Kidney tubule cell (primary cell): ENCODE measurements around the gene PCSK1N.
"Not testable (repeated sequence)": the region's sequence is repeated elsewhere in the genome, so short reads cannot be mapped to it uniquely, and the experiment has no call there.

Experiments used
- DNase-seq: peaks from one replicate; pipeline ENCODE4 v3.0.0-alpha.2; 2018; ENCODE audit warnings: low spot score

PCSK1N gene

DNA sequence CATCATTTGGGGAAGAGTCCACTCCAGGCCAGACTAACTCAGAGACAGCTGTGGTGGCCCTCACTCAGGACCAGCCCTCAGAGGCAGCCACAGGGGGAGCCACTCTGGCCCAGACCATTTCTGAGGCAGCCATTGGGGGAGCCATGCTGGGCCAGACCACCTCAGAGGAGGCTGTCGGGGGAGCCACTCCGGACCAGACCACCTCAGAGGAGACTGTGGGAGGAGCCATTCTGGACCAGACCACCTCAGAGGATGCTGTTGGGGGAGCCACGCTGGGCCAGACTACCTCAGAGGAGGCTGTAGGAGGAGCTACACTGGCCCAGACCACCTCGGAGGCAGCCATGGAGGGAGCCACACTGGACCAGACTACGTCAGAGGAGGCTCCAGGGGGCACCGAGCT, 12.4 kb downstream of the PCSK1N start:
- no peak for DNase-seq

DNA sequence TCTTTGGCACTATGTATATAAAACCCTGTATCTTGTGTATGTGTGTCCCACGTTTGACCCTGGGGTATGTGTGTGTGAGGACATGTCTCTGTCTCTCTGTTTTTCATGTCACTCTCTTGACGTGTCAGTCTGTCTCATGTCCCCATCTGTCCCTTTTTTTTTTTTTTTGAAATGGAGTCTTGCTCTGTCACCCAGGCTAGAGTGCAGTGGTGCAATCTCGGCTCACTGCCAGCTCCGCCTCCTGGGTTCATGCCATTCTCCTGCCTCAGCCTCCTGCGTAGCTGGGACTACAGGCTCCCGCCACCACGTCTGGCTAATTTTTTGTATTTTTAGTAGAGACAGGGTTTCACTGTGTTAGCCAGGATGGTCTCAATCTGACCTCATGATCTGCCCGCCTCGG, 16.0 kb downstream of the PCSK1N start:
- not testable (repeated sequence) for DNase-seq

DNA sequence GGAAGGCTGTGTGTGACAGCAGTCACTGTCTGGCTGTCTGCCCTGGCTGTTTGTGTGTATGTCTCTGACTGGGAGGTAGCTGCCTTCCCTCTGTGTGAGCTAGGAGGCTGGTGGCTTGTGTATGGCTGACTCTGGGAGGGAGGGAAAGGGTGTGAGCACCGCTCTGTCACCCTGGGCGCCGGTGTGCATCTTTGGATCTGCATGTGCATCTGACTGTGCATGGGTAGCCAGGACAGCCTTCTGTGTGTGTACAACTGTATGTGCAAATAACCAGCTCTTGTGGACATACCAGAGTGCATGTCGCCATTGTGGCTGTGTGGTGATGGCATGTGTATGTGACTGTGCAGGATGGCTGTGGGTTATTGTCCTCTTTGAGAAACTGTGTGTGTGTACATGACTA, 16.5 kb downstream of the PCSK1N start:
- DNase-seq: no peak

DNA sequence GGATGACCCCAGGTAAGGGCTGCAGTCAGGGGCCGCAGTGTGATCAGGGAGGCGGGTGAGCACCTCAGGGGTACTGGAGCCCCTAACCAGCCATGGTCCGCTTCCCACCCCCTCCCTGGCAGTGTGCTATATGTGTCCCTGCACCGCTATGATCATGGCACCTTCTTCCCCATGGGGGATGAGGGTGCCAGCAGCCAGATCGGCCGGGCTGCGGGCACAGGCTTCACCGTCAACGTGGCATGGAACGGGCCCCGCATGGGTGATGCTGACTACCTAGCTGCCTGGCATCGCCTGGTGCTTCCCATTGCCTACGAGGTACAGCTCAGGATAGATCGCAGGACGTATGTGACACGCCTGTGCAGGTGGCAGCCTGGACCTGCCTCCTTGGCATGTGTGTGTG, 17.3 kb downstream of the PCSK1N start:
- no peak for DNase-seq

DNA sequence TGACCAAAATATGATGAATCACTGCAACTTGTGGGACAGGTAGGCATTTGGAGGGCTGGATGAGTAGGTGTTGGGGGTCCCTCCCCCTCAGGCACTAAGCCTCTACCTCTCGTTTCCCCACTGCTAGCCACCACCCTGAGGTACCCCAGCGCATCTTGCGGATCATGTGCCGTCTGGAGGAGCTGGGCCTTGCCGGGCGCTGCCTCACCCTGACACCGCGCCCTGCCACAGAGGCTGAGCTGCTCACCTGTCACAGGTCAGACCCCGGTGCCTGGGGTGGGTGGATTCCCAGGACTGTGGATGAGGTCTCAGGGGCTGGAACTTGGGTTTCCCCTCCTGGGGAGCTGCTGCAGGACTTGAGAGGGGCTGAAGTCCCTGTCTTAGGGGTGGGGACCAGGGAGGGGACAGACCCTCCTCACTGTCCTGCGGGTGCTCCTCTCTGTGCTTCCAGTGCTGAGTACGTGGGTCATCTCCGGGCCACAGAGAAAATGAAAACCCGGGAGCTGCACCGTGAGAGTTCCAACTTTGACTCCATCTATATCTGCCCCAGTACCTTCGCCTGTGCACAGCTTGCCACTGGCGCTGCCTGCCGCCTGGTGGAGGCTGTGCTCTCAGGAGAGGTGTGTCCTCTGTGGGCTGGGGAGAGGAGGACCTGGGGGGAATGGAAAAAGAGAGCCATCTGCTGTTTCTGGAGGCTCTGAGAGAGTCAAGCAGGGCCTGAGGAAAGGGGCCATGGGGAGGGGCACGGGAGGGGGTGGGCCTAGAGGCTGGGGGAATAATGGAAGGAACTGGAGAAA, 19.2 kb downstream of the PCSK1N start:
- DNase-seq: no peak

DNA sequence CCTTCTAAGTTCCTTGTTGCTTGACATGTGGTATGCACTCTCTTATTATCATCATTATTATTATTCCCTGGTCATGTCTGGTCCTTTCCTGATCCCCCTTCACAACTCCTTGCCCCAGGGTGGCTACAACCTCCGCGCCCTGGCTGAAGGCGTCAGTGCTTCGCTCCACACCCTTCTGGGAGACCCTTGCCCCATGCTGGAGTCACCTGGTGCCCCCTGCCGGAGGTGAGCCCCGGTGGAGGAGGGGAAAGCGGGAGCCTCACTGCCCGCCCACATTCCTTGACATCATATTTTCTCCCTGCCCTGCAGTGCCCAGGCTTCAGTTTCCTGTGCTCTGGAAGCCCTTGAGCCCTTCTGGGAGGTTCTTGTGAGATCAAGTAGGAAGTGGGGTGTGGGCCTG, 20.1 kb downstream of the PCSK1N start:
- DNase-seq: no peak

DNA sequence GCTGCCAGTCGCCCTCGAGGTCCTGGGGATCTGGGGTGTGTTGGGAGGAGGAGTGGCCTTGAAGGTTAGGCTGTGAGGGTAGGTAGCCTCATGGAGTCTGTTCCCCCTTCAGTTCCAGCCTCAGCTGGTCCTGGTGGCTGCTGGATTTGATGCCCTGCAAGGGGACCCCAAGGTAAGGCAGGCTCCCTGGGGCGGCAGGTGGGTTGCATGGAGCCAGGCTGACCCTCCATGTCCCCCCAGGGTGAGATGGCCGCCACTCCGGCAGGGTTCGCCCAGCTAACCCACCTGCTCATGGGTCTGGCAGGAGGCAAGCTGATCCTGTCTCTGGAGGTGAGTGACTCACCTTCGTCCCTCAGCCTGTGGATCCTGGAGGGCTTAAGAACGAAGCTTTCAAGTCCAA, 20.7 kb downstream of the PCSK1N start:
- DNase-seq: no peak

DNA sequence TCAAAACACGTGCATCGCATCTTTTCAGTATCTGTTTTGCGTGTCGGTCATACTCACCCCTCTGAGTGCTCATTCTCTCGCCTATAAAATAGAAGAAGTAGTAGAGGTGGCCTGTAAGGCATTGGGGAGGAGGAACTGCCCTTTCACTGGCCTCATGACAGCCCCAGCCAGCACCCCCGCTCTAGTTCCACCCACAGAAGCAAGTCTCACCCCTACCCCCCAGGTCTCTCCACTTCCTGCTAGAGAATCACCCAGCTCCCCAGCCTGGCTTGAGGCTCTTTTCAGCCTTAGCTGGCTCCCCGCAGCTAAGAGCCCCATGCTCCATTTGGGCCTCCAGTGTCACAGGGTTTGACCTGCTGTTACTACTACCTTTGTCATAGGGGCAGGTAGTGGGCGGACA, 21.8 kb downstream of the PCSK1N start:
- no peak for DNase-seq

DNA sequence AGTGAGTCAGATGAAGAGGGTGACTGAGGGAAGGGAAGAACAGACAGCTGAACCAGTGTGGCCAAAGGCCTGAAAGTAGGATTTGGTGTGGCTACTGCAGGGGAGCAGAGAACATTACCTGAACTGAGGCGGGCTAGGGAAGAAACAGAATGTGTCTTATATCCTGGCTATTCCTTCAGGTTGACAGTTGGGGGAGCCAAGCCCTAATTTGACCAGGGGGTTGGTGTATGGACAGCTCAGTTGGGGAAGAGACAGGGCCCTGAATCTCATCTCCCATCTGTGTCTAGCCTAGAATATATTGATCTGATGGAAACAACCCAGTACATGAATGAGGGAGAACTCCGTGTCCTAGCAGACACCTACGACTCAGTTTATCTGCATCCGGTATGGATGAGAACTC, 29.3 kb downstream of the PCSK1N start:
- no peak for DNase-seq

DNA sequence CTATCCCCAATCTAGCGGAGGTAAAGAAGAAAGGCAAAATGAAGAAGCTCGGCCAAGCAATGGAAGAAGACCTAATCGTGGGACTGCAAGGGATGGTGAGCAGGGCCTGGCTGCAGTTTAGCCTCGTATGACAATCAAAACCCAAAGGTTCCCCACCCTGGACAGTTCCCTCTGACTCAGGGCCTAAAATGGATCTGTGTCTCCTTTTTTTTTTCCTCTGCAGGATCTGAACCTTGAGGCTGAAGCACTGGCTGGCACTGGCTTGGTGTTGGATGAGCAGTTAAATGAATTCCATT, 32.6 kb downstream of the PCSK1N start:
- DNase-seq: no peak

DNA sequence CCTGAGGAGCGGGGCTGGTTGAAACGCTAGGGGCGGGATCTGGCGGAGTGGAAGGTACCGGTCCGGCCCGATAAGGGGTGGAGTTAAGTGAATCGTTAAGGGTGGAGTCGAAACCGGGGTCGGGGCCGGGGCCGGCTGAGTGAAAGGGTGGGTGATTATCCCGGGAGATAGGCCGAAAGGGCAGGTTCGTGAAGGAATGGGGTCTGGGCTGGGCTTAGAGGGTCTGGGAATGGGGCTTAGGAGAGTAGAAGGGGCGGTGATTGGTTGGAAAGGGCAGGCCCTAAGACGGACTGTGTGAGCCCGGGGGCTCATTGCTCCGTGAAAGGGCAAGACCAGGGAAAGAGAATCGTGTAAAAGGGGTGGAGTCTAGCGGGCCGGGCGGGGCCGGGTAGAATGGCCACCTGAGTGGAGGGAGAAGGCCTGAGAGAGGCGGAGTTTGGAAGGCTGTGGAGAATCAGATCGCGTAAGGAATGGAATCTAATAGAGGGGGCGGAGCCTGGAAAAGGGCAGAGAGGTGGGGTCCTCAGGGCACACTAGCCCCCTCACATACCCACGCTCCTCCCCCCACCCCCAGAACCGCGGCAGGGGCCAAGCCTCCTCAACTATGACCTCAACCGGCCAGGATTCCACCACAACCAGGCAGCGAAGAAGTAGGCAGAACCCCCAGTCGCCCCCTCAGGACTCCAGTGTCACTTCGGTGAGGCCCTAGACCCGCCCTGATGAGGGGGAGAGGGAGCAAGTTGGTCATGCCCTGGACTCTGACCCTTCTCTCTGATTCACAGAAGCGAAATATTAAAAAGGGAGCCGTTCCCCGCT, 33.1 kb downstream of the PCSK1N start:
- peak; percentile 85 for DNase-seq

DNA sequence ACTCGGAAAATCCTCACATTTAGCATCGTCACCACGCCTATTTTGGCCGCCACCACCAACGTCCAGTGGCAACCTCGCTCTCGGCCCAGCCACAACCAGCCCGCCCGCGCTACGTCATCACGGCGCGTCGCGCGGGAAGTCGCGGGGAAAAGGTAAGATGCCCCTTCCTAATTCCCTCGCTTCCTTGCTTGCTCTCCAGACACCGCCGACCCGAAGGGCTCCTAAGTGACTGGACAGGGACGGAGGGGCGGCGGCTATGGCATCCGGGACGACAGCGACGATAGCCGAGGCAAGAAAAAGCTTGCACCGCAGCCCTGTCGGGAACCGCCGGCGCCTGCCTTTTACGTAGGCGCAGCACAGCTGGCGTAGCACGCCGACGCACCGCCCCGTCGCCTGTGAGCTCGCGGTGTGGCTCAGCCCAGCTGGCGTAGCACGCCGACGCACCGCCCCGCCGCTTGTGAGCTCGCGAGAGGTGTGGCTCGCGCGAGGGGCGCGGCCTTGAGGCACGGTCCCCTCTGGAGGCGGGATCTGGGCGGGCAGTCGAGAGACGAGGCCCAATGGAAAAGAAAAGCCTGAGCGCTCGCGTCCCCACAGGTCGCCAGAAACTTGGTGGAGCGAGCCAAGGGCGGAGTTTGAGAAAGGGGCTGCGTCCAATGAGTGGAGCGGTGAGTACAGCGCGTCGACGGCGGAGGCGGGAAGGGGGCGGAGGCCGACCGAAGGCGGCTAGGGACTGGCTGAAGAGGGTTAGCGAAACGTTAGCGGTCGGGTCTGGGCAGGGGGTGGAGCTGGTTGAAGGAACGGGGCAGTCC, 33.9 kb downstream of the PCSK1N start, which contains the start of gene HDAC6:
HDAC6 (plus strand) TSS at position 788 of the 809 bp plus-strand sequence. CDS start 626 bp downstream, outside the sequence.
- peak; percentile 98 for DNase-seq

DNA sequence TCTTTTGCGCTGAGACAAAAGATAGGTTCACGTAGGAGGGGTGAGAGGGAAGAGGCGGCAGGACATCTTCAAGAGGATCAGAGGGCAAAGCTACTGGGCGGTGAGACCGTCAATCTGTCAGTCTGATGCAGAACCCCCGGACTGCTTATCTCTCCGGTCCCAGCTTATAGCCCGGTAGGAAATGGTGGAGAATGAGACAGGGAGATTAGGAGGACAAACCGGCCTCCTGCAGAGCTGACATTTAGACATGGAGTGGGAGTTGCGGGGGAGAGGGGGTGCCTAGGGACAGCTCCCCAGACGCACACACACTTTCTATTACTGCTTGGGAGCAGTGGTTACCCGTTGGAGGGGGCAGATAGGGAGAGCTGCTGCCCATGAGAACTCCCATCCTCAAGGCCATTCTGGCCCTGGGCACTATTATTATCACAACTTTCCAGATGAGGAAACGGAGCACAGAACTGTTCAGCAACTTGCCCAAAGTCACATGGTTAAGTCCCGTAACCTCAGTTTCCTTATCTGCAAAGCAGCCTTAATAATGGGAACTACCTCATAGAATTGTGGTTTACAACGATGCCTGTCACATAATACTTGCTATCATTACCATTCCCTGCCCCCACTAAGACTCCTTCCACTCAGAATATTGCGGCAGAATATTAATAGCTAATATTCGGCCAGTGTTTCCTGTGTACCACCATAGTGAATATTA, 34.7 kb downstream of the PCSK1N start:
- no peak for DNase-seq

DNA sequence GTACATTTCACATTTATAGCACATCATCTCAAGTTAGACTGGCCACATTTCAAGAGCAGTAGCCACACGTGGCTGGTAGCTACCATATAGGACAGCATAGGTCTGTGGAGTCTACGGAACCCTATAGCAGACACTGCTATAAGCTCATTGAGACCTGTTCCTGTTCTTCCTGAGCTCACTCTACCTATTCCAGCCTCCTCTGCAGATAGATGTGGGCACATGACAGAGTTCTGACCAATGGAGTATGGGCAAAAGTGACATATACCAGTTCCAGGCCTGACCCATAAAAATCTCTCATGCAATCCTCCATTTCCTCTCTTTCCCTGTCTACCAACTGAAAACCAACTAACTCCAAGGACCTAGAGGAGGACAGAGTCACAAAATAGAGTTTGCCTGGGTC, 37.1 kb downstream of the PCSK1N start:
- no peak for DNase-seq

DNA sequence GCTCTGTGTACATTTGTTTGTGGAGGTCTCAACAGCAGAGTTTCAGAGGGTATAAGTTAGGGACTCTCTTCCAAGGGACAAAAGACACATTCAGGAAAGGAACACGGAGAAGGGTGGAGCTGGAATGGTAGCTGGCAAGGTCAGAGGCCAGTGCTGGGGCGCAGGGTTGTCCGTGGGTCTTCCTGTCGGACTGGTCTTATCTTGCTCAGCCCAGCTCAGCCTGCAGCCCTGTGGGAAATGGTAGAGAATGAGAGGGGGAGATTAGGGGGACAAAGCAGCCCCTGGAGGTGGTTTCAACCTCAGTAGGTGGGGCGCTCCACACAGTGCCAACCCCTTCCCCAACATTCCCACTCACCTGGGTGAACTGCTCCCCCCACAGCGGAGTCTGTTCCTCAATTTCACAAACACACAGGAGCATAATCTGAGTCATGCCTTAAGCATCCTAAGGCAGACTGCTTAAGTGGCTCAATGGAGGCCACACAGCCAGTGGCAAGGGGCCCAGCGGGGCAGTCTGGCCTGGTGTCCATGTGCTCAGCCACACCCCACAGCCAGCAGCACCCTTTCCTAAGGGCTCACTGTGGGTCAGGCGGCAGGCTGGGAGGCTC, 40.4 kb downstream of the PCSK1N start:
- DNase-seq: peak; percentile 54

DNA sequence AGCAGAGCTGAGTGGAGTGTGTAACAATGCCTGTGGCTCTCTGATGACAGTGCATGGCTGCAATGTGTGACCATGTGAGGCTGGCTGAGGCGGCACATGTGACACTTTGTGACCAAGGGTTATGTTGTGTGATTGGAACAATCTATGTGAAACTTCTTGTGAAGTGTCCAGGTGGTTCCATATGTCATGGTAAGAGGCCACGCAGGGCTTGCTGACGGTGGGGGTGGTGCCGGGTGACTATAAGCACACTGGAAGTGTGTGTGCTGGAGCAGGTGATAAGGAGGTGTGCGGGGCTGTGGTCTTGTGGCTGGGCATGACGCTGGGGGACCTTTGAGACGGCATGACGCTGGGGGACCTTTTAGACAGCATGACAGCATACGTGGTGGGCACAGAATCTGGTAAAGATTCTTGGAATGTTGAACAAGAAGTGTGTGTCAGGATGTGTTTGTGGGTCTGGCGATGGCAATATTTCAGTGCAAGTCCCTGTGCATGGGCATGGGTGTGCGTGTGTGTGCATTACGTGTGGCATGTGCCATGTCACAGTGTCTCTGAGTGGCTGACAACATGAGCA, 41.0 kb downstream of the PCSK1N start:
- DNase-seq: no peak

DNA sequence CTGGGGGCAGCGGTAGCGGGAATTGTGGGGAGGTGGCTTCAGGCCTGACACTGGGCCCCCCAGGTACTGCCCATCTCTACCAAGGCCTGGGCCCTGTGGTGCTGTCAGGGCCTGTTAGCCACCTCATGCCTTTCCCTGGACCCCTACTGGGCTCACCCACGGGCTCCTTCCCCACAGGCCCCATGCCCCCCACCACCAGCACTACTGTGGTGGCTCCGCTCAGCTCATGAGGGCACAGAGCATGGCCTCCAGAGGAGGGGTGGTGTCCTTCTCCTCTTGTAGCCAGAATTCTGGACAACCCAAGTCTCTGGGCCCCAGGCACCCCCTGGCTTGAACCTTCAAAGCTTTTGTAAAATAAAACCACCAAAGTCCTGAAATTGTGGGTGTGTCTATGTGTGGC, 41.5 kb downstream of the PCSK1N start:
- no peak for DNase-seq

DNA sequence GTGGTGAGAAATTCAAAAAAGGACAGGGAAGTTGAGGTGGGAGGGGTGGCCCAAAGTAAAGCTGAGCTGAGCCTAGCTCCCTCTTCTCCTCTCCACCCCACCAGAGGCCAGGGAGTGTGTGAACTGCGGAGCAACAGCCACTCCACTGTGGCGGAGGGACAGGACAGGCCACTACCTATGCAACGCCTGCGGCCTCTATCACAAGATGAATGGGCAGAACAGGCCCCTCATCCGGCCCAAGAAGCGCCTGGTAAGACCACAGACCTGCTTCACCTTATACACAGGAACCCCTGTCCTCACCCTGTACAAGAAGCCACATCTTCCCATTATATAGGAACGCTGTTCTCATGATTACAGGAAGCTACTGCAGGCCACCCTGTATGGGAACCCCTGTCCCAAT, 43.2 kb downstream of the PCSK1N start:
- DNase-seq: no peak

DNA sequence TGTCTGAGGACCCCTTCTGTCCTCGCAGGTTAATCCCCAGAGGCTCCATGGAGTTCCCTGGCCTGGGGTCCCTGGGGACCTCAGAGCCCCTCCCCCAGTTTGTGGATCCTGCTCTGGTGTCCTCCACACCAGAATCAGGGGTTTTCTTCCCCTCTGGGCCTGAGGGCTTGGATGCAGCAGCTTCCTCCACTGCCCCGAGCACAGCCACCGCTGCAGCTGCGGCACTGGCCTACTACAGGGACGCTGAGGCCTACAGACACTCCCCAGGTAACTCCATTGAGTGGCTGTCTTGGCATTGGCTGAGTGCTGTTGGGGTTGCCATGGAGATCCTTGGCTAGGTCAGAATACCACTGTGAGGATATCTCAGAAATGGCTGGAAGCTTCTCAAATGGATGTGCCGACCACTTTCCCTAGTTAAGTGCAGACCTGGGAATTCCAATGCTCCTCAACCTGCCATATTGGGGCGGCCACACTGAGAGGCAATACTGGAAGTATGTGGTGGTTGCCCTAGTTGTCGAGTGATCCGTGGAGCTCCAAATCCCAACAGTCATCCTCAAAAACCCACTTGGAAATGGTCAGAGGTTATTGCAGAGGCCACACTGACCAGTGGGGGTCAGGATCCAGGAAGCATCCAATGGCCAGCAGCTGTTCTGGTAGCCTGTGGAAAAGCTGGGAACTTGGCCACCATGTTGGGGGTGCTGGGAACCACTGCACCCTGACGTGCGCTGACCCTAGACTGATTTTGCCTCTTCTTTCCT, 44.2 kb downstream of the PCSK1N start:
- no peak for DNase-seq

DNA sequence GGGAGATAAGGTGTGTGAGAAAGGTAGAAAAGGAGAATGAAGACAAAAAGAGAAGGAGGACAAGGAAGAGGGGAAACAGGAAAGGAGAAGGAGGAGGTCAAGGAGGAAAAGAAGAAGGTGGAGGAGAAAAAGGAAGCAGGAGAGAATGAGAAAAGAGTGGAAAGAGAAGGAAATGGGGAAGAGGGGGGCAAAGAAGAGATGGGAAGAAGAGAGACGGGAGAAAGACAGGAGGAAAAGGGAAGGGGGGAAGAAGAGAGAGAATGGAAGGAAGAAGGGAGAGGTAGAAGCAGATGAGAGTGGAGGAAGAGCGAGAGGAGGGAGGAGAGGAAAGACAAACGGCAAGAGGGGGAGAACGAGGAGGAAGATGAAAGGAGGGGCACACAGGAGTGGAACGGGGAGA, 44.9 kb downstream of the PCSK1N start:
- no peak for DNase-seq
